ENCODE results near the gene VSX2. TPM values are rescaled to one million over a fixed set of nuclear protein-coding genes. Genes with fewer than 3 reads are reported as not detected.

Gene VSX2
- total and polyA plus RNA-seq, 2 of the 13 experiments (the other 11 are each of a cell fraction or from before 2014, with no cell fraction given) = 0.05 TPM; not detected in 1

- intact Hi-C loops (cut with micrococcal nuclease; ENCODE audit: unreplicated experiment) (no loop called here), in situ Hi-C loops (cut with HindIII; ENCODE audit: extremely low pct_ligation_motif_present, low pct_unique_long_range_greater_than_20kb) (no loop called here)
- FAIRE-seq (no peak), DNase-seq (ENCODE audit: low spot score) (peak; percentile 58), ATAC-seq (peak; percentile 83)
- Histone ChIP-seq H3K27ac (ENCODE audit: extremely low read length, insufficient read depth, low read length) (peak overlapping the region; percentile 83), H2AFZ (ENCODE audit: low read length) (no peak overlapping the region), H3K9ac (ENCODE audit: insufficient read depth, low read depth, low read length) (peak overlapping the region; percentile 85), H3K9me3 (ENCODE audit: low read length) (no peaks in the 10 kb centered on the region), H3K79me2 (ENCODE audit: insufficient read depth, low read length) (peaks cover 43% of the 10 kb centered on the region), H4K20me1 (ENCODE audit: insufficient read depth, low read length) (peaks cover 11% of the 10 kb centered on the region; the same call in 1 of the 2 replicates), H3K4me3 (replicated peaks in 1 of 3; ENCODE audit: insufficient read depth in 1 of 3, low read depth in 2 of 3, low read length in 3 of 3) (peak overlapping the region; percentile 73 to 94 (median 87)), H3K4me2 (ENCODE audit: low read depth, low read length) (peak overlapping the region; percentile 82), H3K4me1 (ENCODE audit: insufficient read depth, low read length) (peaks cover 43% of the 10 kb centered on the region), H3K27me3 (ENCODE audit: control insufficient read depth in 1 of 2, insufficient read depth in 2 of 2, low read length in 2 of 2) (no peaks in the 10 kb centered on the region), H3K36me3 (replicated peaks in 1 of 2; ENCODE audit: control insufficient read depth in 1 of 2, insufficient read depth in 2 of 2, low read length in 2 of 2) (peaks cover 10 to 19% of the 10 kb centered on the region in 2 experiments; a peak in 4 of 5 replicates)
- under 1% methylated on average over 6 of the region's 6 CpGs for WGBS (ENCODE audit: low lambda C conversion rate)
- TSS peak; percentile 70 for BruUV-seq (replicated peaks)
- CTCF ChIA-PET (ENCODE audit: low intra/inter-chr PET ratio, low total read pairs) = no interaction called here
- POLR2A ChIA-PET = interaction anchor here (0.7 to 1.7 kb wide), 9 partner anchors 8 to 444 kb away, joined by 3 to 7 read pairs (median 4); partner anchors contain the start of genes ISCA2 and NPC2
- TF ChIP-seq ZNF644 (CRISPR knock-in tag; IDR thresholded peaks at IDR 0.05; ENCODE audit: low read depth) (no peak), MED1 (CRISPR knock-in tag; IDR thresholded peaks at IDR 0.05) (no peak), IRF2 (CRISPR knock-in tag; IDR thresholded peaks at IDR 0.05) (no peak), CHD4 (IDR thresholded peaks at IDR 0.05; ENCODE audit: borderline replicate concordance, low read length) (peak; percentile 27; the same call in 1 of the 2 replicates), CREB3 (CRISPR knock-in tag; IDR thresholded peaks at IDR 0.05) (no peak), CCAR2 (optimal IDR thresholded peaks at IDR 0.05; ENCODE audit: low read depth, low read length) (no peak), SMARCC2 (IDR thresholded peaks at IDR 0.05) (no peak), JARID2 (CRISPR knock-in tag; IDR thresholded peaks at IDR 0.05; ENCODE audit: insufficient replicate concordance) (no peak), IRF9 (CRISPR knock-in tag; IDR thresholded peaks at IDR 0.05; ENCODE audit: borderline replicate concordance) (no peak), ZNF878 (CRISPR knock-in tag; IDR thresholded peaks at IDR 0.05) (no peak), HDAC1 (CRISPR knock-in tag; IDR thresholded peaks at IDR 0.05) (peak; percentile 3; the same call in 1 of the 2 replicates), MEIS2 (CRISPR knock-in tag; IDR thresholded peaks at IDR 0.05) (no peak), ZNF782 (CRISPR knock-in tag; IDR thresholded peaks at IDR 0.05; ENCODE audit: borderline replicate concordance) (no peak), ZNF607 (CRISPR knock-in tag; IDR thresholded peaks at IDR 0.05; ENCODE audit: borderline replicate concordance) (no peak), ZBTB46 (CRISPR knock-in tag; IDR thresholded peaks at IDR 0.05; ENCODE audit: borderline replicate concordance) (no peak), NR2C2 (CRISPR knock-in tag; IDR thresholded peaks at IDR 0.05; ENCODE audit: borderline replicate concordance) (no peak), CTCF (CRISPR knock-in tag; IDR thresholded peaks at IDR 0.05) (peak; percentile 34), U2AF1 (optimal IDR thresholded peaks at IDR 0.05; ENCODE audit: low read depth, low read length) (peak; percentile 66), GZF1 (CRISPR knock-in tag; IDR thresholded peaks at IDR 0.05) (no peak), ZNF766 (CRISPR knock-in tag; IDR thresholded peaks at IDR 0.05; ENCODE audit: borderline replicate concordance) (no peak), FOXA3 (CRISPR knock-in tag; IDR thresholded peaks at IDR 0.05) (0 out of 2 replicates have a peak, but pooled peaks have one; percentile 6)
Measured at GRCh38 chr14:74302152-74302628, 62.9 kb downstream of the VSX2 start.

Measured in HepG2 (cell line).